Measurements from ENCODE around the gene TTC7B.

TTC7B gene

DNA sequence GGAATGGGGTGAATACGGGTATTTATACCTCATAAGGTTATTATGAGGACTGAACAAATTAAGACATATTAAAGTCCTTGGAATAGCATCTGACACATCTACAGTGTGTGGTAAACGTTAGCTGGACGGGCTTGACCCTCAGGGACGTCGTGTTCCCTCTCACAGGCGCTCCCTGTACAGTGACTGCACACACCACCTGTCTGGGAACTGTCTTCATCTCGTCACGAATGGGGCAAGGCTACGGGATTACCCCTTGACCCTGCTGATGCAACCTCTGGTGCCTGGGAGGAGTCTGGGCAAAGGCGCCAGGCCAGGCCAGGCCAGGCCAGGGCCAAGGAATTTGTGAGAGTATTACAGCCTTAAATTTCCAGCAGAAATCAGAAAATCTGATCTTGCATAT is 228.3 kb downstream of the TTC7B start:
- TF ChIP-seq CTCF (conservative IDR thresholded peaks at IDR 0.05; ENCODE audit: control insufficient read depth, insufficient read depth, low read depth, low read length), result no peak
- H3K4me3 ChIP-seq (ENCODE audit: control insufficient read depth, low read depth, low read length), result no peak overlapping the region
- no peak for DNase-seq (ENCODE audit: low read depth)

GRCh38 chr14:90587252-90587910 is 228.8 kb downstream of the TTC7B start:
- no peak for DNase-seq (ENCODE audit: low read depth)
- H3K4me3 ChIP-seq (ENCODE audit: control insufficient read depth, low read depth, low read length), result no peak overlapping the region
- TF ChIP-seq CTCF (conservative IDR thresholded peaks at IDR 0.05; ENCODE audit: control insufficient read depth, insufficient read depth, low read depth, low read length), result no peak

- no peak for TF ChIP-seq CTCF (conservative IDR thresholded peaks at IDR 0.05; ENCODE audit: control insufficient read depth, insufficient read depth, low read depth, low read length)
- no peak overlapping the region for H3K4me3 ChIP-seq (ENCODE audit: control insufficient read depth, low read depth, low read length)
- DNase-seq (ENCODE audit: low read depth), result no peak
Measured at GRCh38 chr14:90585106-90585505, 231.1 kb downstream of the TTC7B start.

DNA sequence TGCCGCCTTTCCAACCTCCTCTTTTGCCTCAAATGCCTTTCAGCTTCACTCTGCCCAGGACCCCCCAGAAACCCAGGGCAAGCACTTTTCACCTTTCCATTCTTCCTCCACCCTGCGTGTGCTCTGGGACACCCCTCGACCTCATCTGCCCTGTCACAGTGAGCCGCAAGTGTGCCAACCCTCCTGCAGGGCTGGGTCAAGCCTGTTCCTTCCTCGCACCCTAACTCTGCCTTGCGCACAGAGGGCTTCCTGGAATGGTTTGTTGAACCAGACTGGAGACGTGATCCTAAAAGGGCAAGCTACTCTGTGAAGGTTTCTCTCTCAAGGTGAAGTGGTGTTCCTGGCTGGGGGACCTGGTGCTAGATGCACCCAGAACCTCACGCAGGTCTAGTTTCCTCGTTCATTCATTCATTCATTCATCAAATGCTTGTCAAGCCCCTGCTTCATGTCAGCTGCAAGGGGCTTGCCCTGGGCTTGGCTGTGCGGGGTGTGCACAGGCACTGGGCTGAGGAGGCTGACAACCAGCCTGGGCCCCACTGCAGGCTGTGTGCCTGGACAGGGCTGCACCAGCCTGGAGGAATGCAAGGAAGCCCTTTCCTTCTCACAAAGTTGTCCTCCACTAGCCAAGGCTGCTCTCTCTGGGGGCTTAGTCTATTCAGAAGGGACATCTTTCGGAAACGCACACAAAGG is 232.2 kb downstream of the TTC7B start:
- DNase-seq (ENCODE audit: low read depth), result no peak
- no peak overlapping the region for H3K4me3 ChIP-seq (ENCODE audit: control insufficient read depth, low read depth, low read length)
- no peak for TF ChIP-seq CTCF (conservative IDR thresholded peaks at IDR 0.05; ENCODE audit: control insufficient read depth, insufficient read depth, low read depth, low read length)

DNA sequence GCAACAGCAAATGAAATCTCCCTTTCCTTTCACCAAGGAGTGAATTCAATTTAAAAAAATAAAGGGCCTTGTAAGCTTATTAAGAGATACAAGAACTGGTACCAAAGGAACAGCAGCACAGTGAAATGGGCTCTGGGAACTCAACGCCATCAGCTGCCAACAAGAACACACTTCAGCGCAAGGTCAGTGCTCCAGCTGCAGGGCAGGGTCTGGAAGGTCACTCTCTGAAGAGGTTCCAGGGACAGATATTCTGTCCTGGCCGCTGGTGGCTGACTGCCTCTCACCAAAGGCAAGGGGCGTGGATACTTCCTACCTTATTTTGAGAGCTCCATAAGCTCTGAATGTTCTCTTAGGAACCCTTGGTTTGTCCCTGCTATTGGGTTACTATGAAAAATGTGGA is 232.8 kb downstream of the TTC7B start:
- no peak for DNase-seq (ENCODE audit: low read depth)
- H3K4me3 ChIP-seq (ENCODE audit: control insufficient read depth, low read depth, low read length), result no peak overlapping the region
- no peak for TF ChIP-seq CTCF (conservative IDR thresholded peaks at IDR 0.05; ENCODE audit: control insufficient read depth, insufficient read depth, low read depth, low read length)

- H3K4me3 ChIP-seq (ENCODE audit: control insufficient read depth, low read depth, low read length), result no peak overlapping the region
- TF ChIP-seq CTCF (conservative IDR thresholded peaks at IDR 0.05; ENCODE audit: control insufficient read depth, insufficient read depth, low read depth, low read length), result no peak
- no peak for DNase-seq (ENCODE audit: low read depth)
Measured at GRCh38 chr14:90582166-90582565, 234.1 kb downstream of the TTC7B start.
